Measurements from ENCODE around the gene PTPRM.

DNA sequence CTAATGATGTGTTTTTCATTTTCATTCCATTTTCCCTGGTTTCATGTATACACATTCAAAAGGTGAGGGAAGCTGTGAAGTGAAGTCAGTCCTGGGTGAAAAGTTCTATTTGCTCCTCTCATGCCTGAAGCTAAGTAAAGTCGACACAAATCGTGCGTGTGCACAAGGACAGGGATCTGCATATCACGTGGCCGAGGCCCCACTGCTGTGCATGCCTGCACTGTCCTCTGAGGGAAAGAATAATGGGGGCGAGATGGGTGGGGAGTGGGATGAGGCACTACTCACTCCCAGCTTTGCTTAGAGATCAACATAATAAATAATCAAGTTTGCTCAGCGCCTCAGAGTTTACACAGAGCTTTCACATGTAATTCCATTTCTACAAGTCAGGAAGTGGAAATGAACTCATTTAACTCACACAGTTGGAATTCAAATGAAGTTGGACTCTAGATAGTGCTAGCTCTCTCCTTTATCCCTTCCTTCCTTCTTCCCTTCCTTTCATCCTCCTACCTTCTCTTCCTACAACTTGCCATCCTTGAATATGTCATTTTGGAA, 5.1 kb upstream of the PTPRM start:
- TF ChIP-seq, protein P1, sequence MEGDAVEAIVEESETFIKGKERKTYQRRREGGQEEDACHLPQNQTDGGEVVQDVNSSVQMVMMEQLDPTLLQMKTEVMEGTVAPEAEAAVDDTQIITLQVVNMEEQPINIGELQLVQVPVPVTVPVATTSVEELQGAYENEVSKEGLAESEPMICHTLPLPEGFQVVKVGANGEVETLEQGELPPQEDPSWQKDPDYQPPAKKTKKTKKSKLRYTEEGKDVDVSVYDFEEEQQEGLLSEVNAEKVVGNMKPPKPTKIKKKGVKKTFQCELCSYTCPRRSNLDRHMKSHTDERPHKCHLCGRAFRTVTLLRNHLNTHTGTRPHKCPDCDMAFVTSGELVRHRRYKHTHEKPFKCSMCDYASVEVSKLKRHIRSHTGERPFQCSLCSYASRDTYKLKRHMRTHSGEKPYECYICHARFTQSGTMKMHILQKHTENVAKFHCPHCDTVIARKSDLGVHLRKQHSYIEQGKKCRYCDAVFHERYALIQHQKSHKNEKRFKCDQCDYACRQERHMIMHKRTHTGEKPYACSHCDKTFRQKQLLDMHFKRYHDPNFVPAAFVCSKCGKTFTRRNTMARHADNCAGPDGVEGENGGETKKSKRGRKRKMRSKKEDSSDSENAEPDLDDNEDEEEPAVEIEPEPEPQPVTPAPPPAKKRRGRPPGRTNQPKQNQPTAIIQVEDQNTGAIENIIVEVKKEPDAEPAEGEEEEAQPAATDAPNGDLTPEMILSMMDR (IDR thresholded peaks at IDR 0.05), result no peak
- no peak for TF ChIP-seq SIN3A (IDR thresholded peaks at IDR 0.05; ENCODE audit: borderline replicate concordance, insufficient read depth, low read depth, low read length)
- TF ChIP-seq, protein P2, sequence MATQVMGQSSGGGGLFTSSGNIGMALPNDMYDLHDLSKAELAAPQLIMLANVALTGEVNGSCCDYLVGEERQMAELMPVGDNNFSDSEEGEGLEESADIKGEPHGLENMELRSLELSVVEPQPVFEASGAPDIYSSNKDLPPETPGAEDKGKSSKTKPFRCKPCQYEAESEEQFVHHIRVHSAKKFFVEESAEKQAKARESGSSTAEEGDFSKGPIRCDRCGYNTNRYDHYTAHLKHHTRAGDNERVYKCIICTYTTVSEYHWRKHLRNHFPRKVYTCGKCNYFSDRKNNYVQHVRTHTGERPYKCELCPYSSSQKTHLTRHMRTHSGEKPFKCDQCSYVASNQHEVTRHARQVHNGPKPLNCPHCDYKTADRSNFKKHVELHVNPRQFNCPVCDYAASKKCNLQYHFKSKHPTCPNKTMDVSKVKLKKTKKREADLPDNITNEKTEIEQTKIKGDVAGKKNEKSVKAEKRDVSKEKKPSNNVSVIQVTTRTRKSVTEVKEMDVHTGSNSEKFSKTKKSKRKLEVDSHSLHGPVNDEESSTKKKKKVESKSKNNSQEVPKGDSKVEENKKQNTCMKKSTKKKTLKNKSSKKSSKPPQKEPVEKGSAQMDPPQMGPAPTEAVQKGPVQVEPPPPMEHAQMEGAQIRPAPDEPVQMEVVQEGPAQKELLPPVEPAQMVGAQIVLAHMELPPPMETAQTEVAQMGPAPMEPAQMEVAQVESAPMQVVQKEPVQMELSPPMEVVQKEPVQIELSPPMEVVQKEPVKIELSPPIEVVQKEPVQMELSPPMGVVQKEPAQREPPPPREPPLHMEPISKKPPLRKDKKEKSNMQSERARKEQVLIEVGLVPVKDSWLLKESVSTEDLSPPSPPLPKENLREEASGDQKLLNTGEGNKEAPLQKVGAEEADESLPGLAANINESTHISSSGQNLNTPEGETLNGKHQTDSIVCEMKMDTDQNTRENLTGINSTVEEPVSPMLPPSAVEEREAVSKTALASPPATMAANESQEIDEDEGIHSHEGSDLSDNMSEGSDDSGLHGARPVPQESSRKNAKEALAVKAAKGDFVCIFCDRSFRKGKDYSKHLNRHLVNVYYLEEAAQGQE (IDR thresholded peaks at IDR 0.05; ENCODE audit: insufficient read depth in 1 of 2, low read depth in 2 of 2, low read length in 1 of 2), result no peak
- no peak for TF ChIP-seq TCF7L2 (IDR thresholded peaks at IDR 0.05; ENCODE audit: low read depth, low read length)

Data from Panc1 (cell line).